MV-4-11 (cell line): ENCODE measurements around the gene SCMH1.
"Not testable (repeated sequence)": the region's sequence is repeated elsewhere in the genome, so short reads cannot be mapped to it uniquely, and the experiment has no call there.

Source experiments
- DNase-seq: peaks from one replicate; lab custom pipeline; 2025; lab: John Stamatoyannopoulos, UW

Gene SCMH1

GRCh38 chr1:41241749-41242341 is at the start of gene SCMH1:
SCMH1 (minus strand) TSS chr1:41242306; CDS start chr1:41186133, 56,173 bp downstream.
- no peak for DNase-seq

DNA sequence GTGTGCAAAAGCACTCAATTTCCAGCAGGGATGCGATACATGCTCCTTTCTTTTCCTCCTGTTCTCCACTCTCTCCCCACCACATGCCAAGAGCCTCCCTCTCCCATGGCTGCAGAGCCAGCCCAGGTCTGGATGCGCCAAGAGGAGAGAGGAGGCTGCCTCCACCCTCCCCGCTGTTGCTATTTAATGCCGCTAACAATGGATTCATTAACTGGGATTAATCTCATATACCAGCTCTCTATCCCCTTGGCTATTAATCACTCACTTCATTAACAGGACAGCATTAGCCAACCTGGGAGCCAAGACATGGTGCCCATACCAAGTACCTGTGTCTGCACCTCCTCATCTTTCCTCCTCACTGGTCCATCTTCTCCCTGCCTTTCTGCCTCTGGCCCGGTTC is 49.1 kb upstream of the SCMH1 start:
- DNase-seq, result no peak

DNA sequence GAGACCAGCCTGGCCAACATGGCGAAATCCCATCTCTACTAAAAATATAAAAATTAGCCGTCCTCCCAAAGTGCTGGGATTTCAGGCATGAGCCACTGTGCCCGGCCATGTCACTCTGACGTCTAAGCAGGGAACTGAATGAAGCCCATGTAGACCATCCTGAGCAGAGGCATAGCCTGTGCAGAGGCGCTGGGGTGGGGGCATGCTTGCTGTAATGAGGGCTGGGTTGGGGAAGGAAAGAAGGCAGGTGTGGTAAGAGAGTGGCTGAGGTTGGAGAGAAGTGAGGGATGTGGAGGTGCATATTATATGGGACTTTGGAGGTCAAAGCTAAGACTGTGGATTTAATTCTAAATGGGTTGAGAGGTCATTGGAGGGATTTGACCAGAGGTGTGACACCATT is 47.1 kb upstream of the SCMH1 start:
- DNase-seq, result no peak

DNA sequence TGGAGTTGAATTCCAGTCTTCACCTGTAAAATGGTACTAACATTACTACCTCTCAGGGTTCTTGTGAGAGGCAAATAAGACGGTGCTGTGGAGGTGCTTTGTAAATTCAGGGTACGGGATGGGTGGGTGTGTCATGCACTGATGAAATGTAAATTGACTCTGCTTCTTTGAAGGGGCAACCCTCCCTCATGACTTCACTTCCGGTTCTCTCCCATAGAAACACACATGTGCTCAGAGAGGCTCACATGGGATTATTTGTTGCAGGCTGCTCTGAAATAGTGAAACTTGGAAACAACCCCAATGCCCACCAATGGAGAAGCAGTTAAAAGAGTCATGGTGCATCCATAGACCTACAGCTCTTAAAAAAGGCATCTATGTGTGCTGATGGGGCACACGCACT is 44.9 kb upstream of the SCMH1 start:
- DNase-seq, result peak; percentile 18

GRCh38 chr1:41286486-41286885 is 44.4 kb upstream of the SCMH1 start:
- DNase-seq, result no peak

DNA sequence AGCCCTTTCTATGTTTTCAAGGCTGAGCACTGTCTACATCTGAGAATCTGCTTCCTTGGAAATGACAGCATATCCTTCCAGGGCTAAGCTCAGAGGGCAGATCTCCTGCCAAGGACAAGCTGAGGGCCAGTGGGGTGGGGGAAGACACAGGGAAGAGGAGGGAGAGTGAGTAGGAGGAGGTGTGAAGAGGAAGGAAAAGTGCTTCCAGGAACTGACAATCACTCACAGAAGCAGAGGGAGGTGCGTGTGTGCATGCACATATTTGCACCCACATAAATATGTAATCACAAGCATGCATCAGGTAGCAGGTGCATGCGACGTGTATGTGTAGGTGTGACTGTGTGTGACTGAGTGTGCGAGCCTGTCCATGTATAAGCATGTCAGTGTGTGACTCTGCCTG is 43.7 kb upstream of the SCMH1 start:
- DNase-seq, result no peak

DNA sequence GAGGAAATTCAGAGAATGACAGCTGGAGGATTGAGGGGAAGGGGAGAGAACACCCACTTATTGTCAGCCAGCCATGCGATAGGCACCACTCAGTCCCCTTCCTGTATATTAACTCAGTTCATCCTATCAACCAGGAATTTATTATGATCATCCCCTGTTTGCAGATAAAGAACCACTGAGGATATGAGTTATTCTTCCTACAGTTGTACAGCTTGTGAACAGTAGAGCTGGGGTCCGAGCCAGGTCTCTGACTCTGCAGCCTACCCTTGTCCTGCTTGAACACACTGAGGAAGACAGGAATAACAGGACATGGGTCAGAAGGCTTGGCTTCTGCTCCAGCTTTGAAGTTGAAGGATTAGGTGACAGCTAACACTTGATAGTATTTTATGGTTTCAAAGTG is 42.0 kb upstream of the SCMH1 start:
- DNase-seq, result no peak

DNA sequence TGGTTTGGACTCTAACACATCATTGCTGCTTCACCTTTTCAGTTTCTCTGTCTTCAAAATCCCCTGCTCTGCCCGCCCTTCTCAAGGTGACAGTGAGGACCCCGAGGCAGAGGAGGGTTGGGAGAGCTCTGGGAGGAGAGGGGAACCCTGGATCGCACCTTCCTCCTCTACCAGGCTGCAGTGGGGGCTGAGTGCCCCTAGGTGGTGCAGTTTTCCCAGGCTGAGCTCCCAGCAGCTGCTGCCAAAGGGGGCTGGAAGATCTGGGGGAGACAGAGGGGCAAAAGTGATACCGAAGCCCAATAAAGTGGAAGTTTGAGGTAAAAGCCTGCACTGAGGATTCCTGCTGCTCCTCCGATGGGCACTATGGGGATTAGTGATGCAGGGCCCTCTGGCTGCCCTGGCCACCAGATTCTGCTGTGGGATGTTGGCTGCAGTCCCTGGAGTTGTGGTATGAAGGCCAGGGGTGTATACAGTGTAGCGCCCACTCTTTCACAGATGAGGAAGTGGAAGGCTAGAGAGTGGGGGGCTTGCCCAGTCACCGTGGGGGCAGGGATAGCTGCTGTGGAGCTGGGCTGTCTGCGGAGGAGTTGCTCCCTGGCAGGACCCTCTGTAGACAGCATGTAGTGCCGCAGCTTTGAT is 40.7 kb upstream of the SCMH1 start:
- peak; percentile 6 for DNase-seq

DNA sequence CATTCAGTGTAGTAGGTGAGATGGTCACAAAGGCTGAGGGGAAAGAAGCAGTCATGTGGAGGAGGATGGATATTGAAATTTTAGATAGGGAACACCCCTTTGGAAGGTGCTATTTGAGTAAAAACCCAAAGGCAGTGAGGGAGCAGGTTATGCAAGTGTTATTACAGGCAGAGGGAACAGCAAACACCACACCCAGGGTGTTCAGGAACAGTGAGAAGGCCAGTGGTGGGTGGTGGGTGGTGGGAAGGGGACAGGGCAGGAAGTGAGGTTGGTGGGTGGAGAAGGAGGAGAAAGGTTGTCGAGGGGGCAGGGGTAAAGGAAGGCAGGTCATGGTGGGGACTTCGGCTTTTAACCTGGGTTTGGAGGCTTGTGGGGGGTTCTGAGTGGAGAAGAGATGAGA is 39.2 kb upstream of the SCMH1 start:
- DNase-seq, result no peak

- DNase-seq, result no peak
Measured at GRCh38 chr1:41280202-41281032, 38.3 kb upstream of the SCMH1 start.

DNA sequence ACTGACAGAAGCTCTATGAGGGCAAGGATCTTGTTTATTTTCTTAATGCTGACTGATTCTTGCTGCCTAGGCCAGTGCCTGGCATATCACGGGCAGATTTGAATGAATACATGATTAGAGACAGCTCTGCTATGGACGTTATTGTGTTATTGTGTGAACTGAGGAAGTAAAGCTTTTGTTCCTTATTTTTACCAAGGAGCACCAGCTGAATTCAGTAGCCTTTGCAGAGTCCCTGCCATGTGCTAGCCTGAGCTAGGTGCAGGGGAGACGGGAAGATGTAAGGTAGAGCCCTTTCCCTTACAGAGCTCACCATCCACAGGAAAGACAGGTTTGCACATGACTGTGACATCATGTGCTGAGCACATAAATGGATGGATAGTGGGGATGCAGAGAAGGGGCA is 36.0 kb upstream of the SCMH1 start:
- DNase-seq, result peak; percentile 50

GRCh38 chr1:41277371-41277975 is 35.4 kb upstream of the SCMH1 start:
- DNase-seq, result peak; percentile 29

DNA sequence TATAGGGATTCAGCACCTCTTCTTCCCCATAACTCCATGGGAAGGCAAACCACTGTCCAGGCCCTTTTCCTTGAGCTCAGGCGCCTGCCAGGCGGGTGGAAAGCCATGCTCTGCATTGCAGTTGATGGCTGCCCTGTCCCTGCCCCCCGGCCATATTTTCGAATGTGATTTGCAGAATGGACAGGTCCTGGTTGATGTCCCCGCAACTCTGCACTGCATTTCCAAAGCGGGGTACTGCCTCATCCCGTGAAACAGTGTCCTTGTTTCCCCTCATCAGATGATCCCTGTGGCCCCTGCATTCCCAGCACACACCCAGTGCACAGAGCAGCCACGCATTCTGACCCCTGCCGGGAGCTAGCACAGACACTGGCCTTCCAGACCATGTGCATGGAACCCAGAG is 33.7 kb upstream of the SCMH1 start:
- DNase-seq, result no peak

- DNase-seq, result peak; percentile 98
Measured at GRCh38 chr1:41274752-41275545, 32.8 kb upstream of the SCMH1 start.

DNA sequence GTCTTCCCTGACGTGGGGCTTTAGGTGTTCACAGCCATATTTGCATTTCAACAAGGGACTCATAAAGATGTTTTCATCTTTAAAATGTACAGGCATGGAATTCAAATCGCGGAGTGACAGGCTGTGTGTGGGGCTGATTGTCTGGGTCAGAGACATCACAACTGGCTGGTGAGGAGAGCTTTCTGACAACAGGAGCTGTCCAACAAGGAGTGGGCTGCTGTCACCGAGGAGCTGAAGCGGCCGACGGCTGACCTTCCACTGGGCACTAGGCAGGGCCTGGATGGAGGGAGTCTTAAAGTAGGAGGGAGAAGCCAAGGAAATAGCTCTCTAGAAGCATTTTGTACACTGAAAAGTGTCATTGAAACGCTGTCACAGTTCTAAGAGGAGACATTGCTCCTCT is 30.5 kb upstream of the SCMH1 start:
- no peak for DNase-seq

- peak; percentile 24 for DNase-seq
Measured at GRCh38 chr1:41268154-41268770, 26.2 kb upstream of the SCMH1 start.

- DNase-seq, result no peak
Measured at GRCh38 chr1:41261926-41262618, 20.0 kb upstream of the SCMH1 start.

GRCh38 chr1:41260768-41261167 is 18.7 kb upstream of the SCMH1 start:
- DNase-seq, result no peak

DNA sequence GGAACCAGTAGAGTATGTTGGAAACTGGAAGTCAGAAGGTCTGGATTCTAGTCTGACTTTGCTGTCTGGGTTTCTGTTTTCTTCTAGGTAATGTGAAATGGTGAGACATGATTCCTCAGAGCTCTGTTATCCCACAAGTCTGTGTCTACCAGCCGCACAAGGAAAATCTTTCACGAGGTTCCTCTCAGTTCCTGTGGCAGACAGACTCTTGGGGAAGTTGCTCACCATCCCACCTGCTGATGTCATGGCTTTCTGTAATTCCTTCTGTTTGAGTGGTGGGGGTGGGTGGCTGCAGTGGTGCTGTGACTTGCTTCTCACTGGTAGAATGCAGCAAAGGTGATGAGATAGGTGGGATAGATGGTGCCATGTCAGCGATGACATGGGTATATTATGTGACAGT is 17.1 kb upstream of the SCMH1 start:
- DNase-seq, result no peak

DNA sequence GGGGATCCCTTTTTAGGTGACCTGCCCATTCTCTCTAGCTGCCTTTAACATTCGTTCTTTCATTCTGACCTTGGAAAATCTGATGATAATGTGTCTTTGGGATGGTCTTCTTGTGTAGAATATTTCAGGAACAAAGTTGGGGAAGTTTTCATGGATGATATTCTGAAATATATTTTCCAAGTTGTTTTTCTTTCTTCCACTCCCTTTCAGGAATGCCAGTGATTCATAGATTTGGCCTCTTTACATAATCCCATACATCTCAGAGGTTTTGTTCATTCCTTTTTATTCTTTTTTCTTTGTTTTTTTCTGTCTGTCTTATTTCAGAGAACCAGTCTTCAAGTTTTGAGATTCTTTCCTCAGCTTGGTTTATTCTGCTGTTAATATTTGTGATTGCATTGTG is 13.9 kb upstream of the SCMH1 start:
- no peak for DNase-seq

DNA sequence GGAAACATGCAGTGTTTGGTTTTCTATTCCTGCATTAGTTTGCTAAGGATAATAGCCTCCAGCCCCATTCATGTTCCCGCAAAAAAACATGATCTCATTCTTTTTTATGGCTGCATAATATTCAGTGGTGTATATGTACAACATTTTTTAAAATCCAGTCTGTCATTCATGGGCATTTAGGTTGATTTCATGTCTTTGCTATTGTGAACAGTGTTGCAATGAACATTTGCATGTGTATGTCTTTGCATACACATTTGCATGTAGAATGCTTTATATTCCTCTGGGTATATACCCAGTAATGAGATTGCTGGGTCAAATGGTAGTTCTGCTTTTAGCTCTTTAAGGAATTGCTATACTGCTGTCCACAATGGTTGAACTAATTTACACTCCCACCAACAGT is 9.0 kb upstream of the SCMH1 start:
- not testable (repeated sequence) for DNase-seq
